ENCODE data around the gene PTPRA.
"Not testable (repeated sequence)": the region's sequence is repeated elsewhere in the genome, so short reads cannot be mapped to it uniquely, and the experiment has no call there.

PTPRA gene

DNA sequence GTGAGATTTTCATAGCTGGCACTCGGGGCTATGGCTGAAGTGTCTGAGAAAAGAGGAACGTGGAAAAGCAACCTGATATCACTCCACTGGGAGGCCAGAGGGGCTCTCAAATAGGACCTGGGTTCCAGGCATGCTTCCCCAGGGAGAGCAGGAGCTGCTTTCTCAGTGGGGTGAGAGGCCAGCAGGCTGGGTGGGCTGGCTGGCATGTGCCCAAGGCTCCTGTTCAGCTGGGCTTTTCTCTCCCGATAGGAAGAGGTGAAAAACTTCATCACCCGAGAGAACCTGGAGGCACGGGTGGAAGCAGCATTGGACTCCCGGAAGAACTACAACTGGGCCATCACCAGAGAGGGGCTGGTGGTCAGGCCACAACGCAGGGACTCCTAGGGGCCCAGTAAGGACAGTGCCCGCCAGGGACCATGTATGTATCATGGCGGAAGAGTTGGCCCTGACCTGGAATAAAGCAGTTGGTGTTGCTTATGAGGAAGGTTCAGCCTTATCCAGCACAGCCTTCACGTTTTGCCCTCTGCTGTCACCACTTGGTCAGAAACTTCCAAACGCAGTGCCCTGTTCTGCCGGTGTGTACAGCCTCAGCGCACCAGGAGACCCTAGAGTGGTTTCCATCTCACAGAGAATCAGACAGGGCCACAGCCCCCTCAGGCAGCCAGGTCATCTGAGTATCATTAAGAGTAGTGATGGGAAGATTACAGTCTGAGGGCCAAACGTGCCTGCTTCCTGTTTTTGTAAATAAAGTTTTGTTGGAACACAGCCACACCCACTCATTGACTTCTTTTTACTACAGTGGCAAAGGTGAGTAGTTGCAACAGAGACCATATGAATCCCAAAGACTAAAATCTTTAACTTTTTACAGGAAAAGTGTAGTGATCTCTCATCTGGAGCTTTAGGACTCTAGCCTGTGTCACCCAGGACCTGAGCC is 174.5 kb downstream of the PTPRA start:
- no peak overlapping the region for H3K4me3 ChIP-seq (ENCODE audit: low read depth in 1 of 2, low read length in 1 of 2)
- TF ChIP-seq, protein P1, sequence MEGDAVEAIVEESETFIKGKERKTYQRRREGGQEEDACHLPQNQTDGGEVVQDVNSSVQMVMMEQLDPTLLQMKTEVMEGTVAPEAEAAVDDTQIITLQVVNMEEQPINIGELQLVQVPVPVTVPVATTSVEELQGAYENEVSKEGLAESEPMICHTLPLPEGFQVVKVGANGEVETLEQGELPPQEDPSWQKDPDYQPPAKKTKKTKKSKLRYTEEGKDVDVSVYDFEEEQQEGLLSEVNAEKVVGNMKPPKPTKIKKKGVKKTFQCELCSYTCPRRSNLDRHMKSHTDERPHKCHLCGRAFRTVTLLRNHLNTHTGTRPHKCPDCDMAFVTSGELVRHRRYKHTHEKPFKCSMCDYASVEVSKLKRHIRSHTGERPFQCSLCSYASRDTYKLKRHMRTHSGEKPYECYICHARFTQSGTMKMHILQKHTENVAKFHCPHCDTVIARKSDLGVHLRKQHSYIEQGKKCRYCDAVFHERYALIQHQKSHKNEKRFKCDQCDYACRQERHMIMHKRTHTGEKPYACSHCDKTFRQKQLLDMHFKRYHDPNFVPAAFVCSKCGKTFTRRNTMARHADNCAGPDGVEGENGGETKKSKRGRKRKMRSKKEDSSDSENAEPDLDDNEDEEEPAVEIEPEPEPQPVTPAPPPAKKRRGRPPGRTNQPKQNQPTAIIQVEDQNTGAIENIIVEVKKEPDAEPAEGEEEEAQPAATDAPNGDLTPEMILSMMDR (IDR thresholded peaks at IDR 0.05), result no peak
- no peak overlapping the region for H3K27ac ChIP-seq
- H3K4me1 ChIP-seq (ENCODE audit: control insufficient read depth in 1 of 2, insufficient read depth in 1 of 2, low read depth in 1 of 2, low read length in 1 of 2), result peaks cover 18 to 20% of the 10 kb centered on the region in 2 experiments
- no peaks in the 10 kb centered on the region for H3K27me3 ChIP-seq
- no peaks in the 10 kb centered on the region for H3K9me3 ChIP-seq
- H3K36me3 ChIP-seq, result peaks cover 15% of the 10 kb centered on the region

DNA sequence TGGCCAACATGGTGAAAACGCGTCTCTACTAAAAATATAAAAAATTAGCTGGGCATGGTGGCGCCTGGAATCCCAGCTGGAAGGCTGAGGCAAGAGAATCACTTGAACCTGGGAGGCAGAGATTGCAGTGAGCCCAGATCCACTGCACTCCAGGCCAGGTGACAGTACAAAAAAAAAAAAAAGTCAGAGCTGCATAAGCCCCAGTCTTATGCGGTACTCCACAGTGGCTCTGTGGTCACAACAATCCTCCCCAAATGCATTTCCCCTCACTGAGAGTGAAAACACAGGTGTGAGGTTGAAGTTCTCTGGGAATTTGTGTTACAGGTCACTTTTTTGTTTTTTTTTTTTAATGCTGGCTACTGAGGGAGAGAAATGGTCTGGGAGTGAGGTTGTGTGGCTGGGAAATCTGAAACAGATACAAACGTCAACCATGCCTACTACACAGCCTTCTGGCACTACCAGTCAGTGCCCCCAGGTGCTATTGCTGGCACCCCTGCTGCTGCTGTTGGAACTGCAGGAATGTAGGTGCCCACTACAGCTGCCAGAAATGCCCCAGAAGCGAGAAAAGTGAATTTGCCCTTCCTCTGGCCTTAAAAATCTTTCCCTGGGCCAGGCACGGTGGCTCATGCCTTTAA is 178.2 kb downstream of the PTPRA start:
- H3K36me3 ChIP-seq, result peaks cover 15% of the 10 kb centered on the region
- no peaks in the 10 kb centered on the region for H3K27me3 ChIP-seq
- H3K27ac ChIP-seq, result no peak overlapping the region
- no peak overlapping the region for H3K4me3 ChIP-seq (ENCODE audit: low read depth in 1 of 2, low read length in 1 of 2)
- TF ChIP-seq, protein P1 (IDR thresholded peaks at IDR 0.05), result no peak
- peaks cover 6% of the 10 kb centered on the region in 2 experiments for H3K4me1 ChIP-seq (ENCODE audit: control insufficient read depth in 1 of 2, insufficient read depth in 1 of 2, low read depth in 1 of 2, low read length in 1 of 2)
- H3K9me3 ChIP-seq, result no peaks in the 10 kb centered on the region

DNA sequence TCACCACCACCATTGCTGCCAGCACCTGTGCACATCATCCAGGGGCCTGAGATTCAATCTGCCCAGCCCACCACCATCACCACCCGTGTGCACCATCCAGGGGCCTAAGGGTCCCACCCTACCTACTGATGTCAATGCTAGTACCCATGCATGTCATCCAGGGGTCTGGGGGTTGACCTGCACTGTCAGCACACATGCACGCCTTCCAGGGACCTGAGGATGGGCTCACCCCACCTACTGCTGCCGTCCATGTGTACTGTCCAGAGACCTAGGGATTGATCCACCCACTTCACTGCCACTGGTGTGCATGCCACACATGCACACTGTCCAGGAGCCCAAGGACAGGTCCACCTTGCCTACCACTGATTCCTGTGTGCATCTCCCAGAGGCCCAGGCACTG is 186.2 kb downstream of the PTPRA start:
- H3K4me1 ChIP-seq (ENCODE audit: control insufficient read depth in 1 of 2, insufficient read depth in 1 of 2, low read depth in 1 of 2, low read length in 1 of 2), result no peaks in the 10 kb centered on the region
- H3K36me3 ChIP-seq, result no peaks in the 10 kb centered on the region
- TF ChIP-seq, protein P1 (IDR thresholded peaks at IDR 0.05), result no peak
- H3K4me3 ChIP-seq (ENCODE audit: low read depth in 1 of 2, low read length in 1 of 2), result no peak overlapping the region
- H3K9me3 ChIP-seq, result no peaks in the 10 kb centered on the region
- H3K27me3 ChIP-seq, result peaks cover 6% of the 10 kb centered on the region
- H3K27ac ChIP-seq, result no peak overlapping the region

DNA sequence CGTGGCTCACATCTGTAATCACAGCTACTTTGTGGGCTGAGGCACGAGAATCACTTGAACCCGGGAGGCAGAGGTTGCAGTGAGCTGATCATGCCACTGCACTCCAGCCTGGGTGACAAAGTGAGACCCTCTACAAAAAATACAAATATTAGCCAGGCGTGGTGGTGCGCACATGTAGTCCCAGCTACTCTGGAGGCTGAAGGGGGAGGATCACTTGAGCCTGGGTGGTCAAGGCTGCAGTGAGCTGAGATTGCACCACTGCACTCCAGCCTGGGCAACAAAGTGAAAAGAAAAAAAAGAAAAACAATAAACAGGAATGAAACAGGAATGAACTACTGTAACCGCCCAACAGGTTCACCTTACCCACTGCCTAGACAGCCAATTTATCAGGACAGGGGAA is 190.8 kb downstream of the PTPRA start:
- peaks cover 40% of the 10 kb centered on the region for H3K27me3 ChIP-seq
- not testable (repeated sequence) for H3K36me3 ChIP-seq; H3K9me3 ChIP-seq; H3K4me3 ChIP-seq (ENCODE audit: low read depth in 1 of 2, low read length in 1 of 2); H3K4me1 ChIP-seq (ENCODE audit: control insufficient read depth in 1 of 2, insufficient read depth in 1 of 2, low read depth in 1 of 2, low read length in 1 of 2); H3K27ac ChIP-seq

DNA sequence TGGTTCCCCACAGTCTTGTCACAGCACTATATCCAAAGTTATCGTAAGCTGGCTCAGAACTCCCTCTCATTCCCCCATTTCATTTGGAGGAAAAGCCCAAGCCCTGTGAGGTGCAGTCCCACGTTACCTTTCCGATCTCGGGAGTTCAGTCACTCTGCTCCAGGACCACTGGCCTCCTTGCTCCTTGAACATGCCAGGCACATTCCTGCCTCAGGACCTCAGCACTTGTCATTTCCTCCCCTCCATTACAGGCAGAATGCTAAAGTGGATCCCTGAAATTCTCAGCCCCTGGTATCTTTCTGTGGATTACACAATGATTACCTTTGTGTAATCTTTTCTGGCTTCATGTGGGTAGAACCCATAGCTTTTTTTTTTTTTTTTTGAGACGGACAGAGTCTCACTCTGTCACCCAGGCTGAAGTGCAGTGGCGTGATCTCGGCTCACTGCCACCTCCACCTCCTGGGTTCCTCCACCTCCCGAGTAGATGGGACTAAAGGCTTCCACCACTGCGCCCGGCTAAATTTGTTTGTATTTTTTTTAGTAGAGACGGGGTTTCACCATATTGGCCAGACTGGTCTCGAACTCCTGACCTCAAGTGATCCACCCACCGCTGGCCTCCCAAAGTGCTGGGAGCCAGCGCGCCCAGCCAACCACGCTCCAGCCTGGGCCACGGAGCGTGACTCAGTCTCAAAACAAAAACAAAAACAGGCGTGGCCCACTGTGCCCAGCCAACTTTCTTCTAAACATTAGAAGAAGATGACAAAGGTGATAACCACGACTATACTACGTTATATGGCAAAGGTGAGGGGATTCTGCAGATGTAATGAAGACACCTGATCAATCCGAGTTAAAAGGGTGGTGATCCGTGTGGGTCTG is 194.1 kb downstream of the PTPRA start:
- H3K27me3 ChIP-seq, result peaks cover 69% of the 10 kb centered on the region
- TF ChIP-seq, protein P1 (IDR thresholded peaks at IDR 0.05), result no peak
- H3K36me3 ChIP-seq, result no peaks in the 10 kb centered on the region
- no peak overlapping the region for H3K27ac ChIP-seq
- no peaks in the 10 kb centered on the region for H3K9me3 ChIP-seq
- no peak overlapping the region for H3K4me3 ChIP-seq (ENCODE audit: low read depth in 1 of 2, low read length in 1 of 2)
- H3K4me1 ChIP-seq (ENCODE audit: control insufficient read depth in 1 of 2, insufficient read depth in 1 of 2, low read depth in 1 of 2, low read length in 1 of 2), result peaks cover 13 to 19% of the 10 kb centered on the region in 2 experiments

Data from neutrophil (primary cell).